CD4-positive, alpha-beta T cell treated with Interleukin-2 at 100 ng/mL for 4 hours (primary cell): ENCODE results near the gene WDR26.
"Not testable (repeated sequence)": the region's sequence is repeated elsewhere in the genome, so short reads cannot be mapped to it uniquely, and the experiment has no call there.

Experiments used
- DNase-seq: peaks from one replicate; pipeline ENCODE4 v3.0.0-alpha.2; 2020; ENCODE audit warnings: low spot score

Gene WDR26

GRCh38 chr1:224434691-224435317 lies at the start of gene WDR26:
WDR26 (minus strand) TSS chr1:224434797.
- peak; percentile 80 for DNase-seq

DNA sequence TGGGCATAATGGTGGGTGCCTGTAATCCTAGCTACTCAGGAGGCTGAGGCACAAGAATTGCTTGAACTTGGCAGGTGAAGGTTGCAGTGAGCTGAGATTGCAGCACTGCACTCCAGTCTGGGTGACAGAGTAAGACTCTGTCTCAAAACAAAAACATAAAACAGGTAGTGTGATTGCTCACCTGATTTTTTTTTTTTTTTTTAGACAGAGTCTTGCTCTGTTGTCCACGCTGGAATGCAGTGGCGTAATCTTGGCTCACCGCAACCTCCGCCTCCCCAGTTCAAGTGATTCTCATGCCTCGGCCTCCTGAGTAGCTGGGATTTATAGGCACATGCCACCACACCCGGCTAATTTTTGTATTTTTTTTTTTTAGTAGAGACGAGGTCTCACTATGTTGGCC lies 48.6 kb upstream of the WDR26 start:
- not testable (repeated sequence) for DNase-seq

DNA sequence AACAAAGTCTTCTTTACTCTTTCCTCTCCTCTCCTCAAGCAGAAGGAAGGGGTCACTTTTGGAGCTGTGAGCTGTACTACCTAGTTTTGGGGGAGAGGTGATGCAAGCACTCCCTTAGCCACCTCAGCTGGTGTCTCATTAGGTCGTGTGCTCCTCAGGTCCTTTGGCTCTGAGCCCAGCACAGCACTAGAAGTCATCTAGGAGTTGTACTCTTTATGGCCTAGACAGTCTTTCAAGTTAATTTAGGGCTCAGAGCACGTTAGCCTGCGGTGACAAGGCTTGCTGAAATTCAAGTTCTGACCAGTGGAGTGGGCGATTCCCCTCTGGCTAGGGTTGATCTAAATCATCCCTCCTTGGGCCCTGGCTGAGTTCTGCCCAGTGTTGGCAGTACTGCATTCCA lies 48.0 kb upstream of the WDR26 start:
- no peak for DNase-seq

DNA sequence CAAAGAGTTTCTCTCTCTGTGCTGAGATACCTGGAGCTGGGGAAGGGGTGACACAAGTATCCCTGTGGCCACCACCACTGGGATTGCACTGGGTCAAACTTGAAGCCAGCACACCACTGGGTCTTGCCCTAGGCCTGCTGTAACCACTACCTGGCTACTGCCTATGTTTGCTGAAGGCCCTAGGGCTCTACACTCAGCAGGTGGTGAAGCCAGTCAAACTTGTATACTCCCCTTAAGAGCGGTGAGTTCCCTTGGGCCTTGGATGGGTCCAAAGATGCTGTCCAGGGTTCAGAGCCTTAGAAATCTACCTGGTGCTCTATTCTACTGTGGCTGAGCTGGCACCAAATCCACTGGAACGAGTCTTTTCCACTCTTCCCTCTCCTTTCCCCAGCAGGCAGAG lies 47.0 kb upstream of the WDR26 start:
- no peak for DNase-seq

DNA sequence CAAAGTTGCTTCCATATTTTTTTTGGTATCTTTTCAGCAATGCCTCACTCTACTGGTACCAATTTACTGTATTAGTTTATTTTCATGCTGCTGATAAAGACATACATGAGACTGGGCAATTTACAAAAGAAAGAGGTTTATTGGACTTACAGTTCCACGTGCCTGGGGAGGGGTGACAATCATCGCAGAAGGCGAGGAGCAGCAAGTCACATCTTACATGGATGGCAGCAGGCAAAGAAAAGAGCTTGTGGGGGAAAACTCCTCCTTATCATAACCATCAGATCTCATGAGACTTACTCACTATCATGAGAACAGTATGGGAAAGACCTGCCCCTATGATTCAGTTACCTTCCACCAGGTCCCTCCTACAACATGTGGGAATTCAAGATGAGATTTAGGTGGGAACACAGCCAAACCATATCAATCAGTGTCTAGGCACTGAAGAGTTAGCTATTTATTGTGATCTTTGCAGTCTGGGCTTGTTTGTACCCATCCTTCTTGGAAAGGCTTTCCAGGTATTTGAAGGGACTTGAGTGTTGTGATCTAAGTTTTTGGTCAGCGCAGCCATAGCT lies 46.4 kb upstream of the WDR26 start:
- not testable (repeated sequence) for DNase-seq

DNA sequence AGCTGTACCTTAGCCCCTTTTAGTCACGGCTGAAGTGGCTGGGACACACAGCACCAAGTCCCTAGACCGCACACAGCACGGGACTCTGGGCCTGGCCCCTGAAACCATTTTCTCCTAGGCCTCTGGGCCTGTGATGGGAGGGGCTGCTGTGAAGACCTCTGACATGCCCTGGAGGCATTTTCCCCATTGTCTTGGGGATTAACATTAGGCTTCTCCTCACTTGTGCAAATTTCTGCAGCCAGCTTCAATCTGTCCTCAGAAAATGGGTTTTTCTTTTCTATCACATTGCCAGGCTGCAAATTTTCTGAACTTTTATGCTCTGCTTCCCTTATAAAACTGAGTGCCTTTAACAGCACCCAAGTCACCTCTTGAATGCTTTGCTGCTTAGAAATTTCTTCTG lies 45.6 kb upstream of the WDR26 start:
- DNase-seq, result not testable (repeated sequence)

DNA sequence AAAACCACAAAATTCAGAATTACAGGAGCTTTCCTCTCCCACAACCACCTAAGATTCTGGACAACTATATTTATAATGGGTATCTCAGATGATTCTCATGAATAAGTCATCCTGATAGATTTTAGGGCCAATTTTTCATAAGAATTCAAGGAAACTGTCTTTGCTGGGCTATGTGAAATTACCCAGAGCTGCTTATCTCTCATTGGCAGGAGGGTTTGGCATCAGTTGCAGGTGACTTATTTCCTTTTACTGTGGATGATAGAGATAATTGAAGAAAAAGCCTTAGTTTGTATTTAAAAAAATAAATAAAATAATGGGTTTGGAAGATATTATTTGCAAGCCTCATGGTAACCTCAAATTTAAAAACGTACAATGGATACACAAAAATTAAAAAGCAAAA lies 38.2 kb upstream of the WDR26 start:
- DNase-seq, result no peak

- DNase-seq, result no peak
Observed at GRCh38 chr1:224466154-224466553, 31.6 kb upstream of the WDR26 start.

- DNase-seq, result no peak
Observed at GRCh38 chr1:224459966-224460365, 25.4 kb upstream of the WDR26 start.

- no peak for DNase-seq
Observed at GRCh38 chr1:224458996-224459395, 24.4 kb upstream of the WDR26 start.

DNA sequence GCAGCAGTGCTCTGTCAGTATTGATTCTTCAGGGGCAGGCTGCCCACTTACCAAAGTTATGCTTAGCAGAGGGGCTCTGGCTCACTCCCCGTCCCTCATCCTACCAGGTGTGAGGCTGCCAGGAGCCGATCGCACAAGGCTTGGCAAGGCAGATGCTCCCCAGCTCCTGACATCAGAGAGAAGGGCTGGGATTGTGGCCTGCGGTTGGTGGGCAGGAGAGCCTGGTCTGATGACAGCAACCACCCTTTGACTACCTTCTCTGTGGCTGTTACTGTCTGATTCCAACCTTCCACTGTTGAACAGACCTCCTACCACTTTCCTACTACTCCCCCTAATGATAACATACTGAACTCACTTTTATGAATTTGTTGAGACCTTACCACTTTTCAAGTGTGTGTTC lies 23.7 kb upstream of the WDR26 start:
- DNase-seq, result no peak

- no peak for DNase-seq
Observed at GRCh38 chr1:224457782-224458144, 23.2 kb upstream of the WDR26 start.

DNA sequence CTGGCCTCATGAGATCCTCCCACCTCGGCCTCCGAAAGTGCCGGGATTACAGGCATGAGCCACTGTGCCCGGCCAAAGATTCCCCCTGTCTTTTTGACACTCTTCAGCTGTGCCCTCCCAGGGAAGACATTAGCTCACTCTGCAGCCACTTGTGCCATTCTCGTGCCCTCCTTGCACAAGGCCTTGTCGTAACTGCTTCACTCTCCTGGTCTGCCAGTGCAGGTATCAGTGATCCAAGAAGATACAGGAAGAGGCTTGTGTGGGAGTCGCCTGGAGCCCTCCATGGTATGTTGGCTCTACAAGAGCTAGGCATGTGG lies 22.0 kb upstream of the WDR26 start:
- DNase-seq, result no peak

DNA sequence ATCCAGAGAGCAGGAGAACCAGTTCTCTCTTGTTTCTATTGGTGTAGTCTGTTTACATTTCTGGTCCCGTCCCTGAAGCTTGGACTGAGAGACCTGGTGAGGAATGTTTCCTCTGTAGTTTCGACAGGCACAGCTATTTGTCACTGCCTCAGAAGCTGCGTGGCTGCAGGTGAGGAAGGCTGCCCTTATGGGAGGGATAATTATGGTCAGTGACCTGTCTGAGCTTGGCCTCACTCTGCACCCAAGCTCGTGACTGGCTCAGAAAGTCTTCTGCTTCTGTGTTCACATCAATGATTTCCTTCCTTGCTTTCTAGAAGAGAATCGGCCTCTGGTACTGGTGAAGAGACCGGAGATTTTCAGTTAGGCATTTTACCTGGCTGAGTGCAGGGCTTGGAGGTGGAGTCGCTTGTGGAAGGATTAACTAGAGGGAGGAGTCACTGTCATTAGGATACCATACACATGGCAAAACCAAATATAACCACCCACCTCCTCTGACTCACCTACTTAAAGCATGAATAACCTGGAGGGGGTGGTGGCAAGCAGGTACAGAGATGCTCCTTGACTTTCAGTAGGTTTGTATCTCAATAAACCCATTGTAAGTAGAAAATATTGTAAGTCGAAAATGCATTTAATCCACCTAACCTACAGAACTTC lies 19.9 kb upstream of the WDR26 start:
- no peak for DNase-seq

- no peak for DNase-seq
Observed at GRCh38 chr1:224450561-224451350, 16.2 kb upstream of the WDR26 start.

GRCh38 chr1:224450159-224450558 lies 15.6 kb upstream of the WDR26 start:
- DNase-seq, result no peak

GRCh38 chr1:224448453-224449017 lies 13.9 kb upstream of the WDR26 start:
- no peak for DNase-seq

- DNase-seq, result no peak
Observed at GRCh38 chr1:224447971-224448370, 13.4 kb upstream of the WDR26 start.

GRCh38 chr1:224447251-224447650 lies 12.7 kb upstream of the WDR26 start:
- DNase-seq, result no peak

- no peak for DNase-seq
Observed at GRCh38 chr1:224438989-224439388, 4.4 kb upstream of the WDR26 start.

DNA sequence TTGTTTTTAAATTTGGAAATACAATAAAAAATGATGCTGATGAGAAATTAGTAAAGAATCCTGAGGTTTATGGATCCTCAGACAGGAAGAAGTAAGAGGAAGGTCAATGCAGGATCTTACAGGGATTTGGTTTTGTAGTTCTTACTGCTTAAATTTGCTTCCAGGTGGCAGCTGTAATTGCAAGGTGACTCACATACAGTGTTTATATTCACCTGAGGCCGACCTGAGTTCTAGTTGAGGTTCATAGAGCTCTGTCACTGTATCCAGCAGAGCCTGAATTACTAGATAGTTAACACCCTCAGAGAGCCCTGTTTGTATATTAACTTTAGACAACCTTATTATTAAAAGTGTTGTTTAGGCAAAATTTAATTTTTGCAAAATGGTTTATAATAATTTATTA lies 1.4 kb upstream of the WDR26 start:
- peak; percentile 34 for DNase-seq

DNA sequence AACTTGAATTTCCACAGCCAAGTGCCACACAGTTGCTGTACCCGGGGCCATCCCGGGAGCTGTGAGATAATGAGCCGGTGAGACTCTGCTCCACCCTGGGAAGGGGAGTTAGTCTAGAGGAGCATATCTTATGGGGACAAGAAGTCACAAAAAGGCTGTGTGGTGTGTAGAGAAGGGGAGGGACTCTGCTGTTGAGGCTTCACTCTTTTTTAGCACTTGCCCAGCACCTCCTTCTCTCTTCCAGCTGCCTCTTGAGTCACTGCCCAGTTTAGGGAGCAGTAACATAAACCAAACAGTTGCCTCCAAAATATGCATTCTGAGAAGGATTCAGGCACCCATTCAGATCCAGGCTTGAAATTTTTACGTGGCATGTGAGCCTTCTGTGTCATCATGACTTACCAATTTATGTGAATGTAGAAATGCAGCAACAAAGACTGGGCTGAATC lies 744 bp upstream of the WDR26 start:
- peak; percentile 22 for DNase-seq
